Upper lobe of right lung (tissue), 1 donor: Measurements from ENCODE around the gene ASCC3. TPM values are rescaled to one million over a fixed set of nuclear protein-coding genes. Genes with fewer than 3 reads are reported as not detected.

Experiments used
- ATAC-seq: fragments of 200-7000 bp; cut with Tn5 transposase; one replicate; pipeline ENCODE4 v1.9.1; 2020; ENCODE audit warnings: mild to moderate bottlenecking, moderate library complexity
- DNase-seq: peaks from one replicate; pipeline ENCODE4 v3.0.0-alpha.2; 2020
- H3K27ac ChIP-seq: fragments of 200-600 bp; one replicate; pipeline ENCODE4 v1.8.0; 2022
- H3K27me3 ChIP-seq: fragments of 200-600 bp; one replicate; pipeline ENCODE4 v1.8.0; 2022; ENCODE audit warnings: mild to moderate bottlenecking
- H3K36me3 ChIP-seq: fragments of 200-600 bp; one replicate; pipeline ENCODE4 v1.8.0; 2022
- H3K4me1 ChIP-seq: fragments of 200-600 bp; one replicate; pipeline ENCODE4 v1.8.0; 2022
- H3K4me3 ChIP-seq: fragments of 200-600 bp; one replicate; pipeline ENCODE4 v1.8.0; 2022; ENCODE audit warnings: mild to moderate bottlenecking
- H3K9me3 ChIP-seq: fragments of 200-600 bp; one replicate; pipeline ENCODE4 v1.8.0; 2022
- intact Hi-C: fragments of 100-400 bp; cut with DNase I; formaldehyde crosslinking; loops from one replicate; pipeline ENCODE4 v1.11.0; 2022
- total RNA-seq: library from RNA; stranded (reverse); fragmentation: NEBNext Ultra II Directional; extraction: Animal tissue kit (Norgen Biotek cat#: 25700); gene quantifications from one replicate; pipeline ENCODE4 v1.2.1, GENCODE V29; 2021
- TF ChIP-seq, protein P1 (sequence below): fragments of 200-600 bp; IDR thresholded peaks from one replicate; pipeline ENCODE4 v1.8.0; 2022; ENCODE audit warnings: antibody characterized with exemption
- donor health status: DM: no; HTN: yes; CAD: no; lungs with severe emphysema.

ASCC3 gene
- total RNA-seq, 1 donor from 2014 or later, result 39.5 TPM

DNA sequence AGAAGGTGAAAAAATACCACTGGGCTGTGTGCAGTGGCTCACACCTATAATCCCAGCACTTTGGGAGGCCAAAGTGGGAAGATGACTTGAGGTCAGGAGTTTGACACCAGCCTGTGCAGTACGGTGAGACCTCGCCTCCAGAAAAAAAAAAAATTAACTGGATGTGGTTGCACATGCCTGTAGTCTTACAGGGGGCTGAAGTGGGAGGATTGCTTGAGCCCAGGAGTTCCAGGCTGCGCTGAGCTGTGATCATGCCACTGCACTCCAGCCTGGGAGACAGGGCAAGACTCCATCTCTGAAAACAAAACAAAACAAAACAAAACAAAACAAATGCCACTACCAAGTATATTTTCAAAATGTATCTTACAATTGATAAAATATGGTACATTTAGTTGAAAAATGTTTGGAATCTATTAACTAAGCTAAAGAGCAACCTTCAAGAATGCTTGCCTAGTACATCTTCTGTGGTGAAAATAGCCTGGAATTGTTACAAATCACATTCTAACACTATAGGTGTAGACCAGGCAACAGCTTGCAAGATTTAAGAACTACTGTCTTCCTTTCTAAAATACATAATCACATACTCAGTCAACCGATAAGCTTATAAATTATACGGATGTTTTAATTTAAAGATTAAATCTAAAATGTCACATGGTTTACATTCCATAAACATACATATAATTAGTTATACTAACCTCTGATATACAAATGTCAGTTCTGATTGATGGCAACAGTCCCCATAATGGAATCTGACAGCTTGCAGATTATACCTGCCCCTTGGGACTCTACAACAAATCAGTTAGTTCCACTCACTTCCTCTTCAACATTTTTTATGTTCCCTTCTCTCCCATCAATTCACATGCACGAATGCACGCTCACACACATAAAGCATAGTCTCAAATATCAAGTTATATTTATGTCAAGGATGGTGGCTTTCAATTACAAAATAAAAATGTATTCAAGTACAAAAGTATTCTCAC lies 150.8 kb downstream of the ASCC3 start:
- ATAC-seq (no peak), DNase-seq (no peak)
- TF ChIP-seq, protein P1, sequence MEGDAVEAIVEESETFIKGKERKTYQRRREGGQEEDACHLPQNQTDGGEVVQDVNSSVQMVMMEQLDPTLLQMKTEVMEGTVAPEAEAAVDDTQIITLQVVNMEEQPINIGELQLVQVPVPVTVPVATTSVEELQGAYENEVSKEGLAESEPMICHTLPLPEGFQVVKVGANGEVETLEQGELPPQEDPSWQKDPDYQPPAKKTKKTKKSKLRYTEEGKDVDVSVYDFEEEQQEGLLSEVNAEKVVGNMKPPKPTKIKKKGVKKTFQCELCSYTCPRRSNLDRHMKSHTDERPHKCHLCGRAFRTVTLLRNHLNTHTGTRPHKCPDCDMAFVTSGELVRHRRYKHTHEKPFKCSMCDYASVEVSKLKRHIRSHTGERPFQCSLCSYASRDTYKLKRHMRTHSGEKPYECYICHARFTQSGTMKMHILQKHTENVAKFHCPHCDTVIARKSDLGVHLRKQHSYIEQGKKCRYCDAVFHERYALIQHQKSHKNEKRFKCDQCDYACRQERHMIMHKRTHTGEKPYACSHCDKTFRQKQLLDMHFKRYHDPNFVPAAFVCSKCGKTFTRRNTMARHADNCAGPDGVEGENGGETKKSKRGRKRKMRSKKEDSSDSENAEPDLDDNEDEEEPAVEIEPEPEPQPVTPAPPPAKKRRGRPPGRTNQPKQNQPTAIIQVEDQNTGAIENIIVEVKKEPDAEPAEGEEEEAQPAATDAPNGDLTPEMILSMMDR, result no peak
- intact Hi-C loops, result no loop called here
- Histone ChIP-seq H3K27ac (no peak overlapping the region), H3K27me3 (no peaks in the 10 kb centered on the region), H3K9me3 (no peaks in the 10 kb centered on the region), H3K4me3 (no peak overlapping the region), H3K36me3 (no peaks in the 10 kb centered on the region), H3K4me1 (peaks cover 3% of the 10 kb centered on the region)

DNA sequence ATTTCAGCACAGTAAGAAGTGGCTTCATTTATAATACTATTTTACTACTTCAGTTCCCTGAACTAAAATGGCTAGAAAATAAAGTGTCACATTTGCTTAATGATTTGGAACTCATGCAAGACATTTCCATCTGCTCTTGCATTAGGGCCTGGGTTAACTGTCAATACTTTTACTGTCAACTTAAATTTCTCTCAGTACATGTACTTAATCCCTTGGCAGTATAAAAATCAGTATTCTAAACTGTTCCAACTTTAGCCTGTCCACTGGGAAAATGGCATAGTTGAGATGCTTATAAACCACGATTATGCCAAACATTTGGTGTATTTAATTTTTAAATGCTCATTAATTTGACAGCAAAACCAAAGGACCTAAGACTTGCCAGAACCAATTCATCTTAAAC lies 154.5 kb downstream of the ASCC3 start:
- H3K9me3 ChIP-seq, result no peaks in the 10 kb centered on the region
- peaks cover 3% of the 10 kb centered on the region for H3K4me1 ChIP-seq
- DNase-seq (no peak), ATAC-seq (no peak)
- no peak overlapping the region for H3K4me3 ChIP-seq
- H3K27me3 ChIP-seq, result no peaks in the 10 kb centered on the region
- no peak overlapping the region for H3K27ac ChIP-seq
- intact Hi-C loops, result no loop called here
- TF ChIP-seq, protein P1, result no peak
- no peaks in the 10 kb centered on the region for H3K36me3 ChIP-seq

DNA sequence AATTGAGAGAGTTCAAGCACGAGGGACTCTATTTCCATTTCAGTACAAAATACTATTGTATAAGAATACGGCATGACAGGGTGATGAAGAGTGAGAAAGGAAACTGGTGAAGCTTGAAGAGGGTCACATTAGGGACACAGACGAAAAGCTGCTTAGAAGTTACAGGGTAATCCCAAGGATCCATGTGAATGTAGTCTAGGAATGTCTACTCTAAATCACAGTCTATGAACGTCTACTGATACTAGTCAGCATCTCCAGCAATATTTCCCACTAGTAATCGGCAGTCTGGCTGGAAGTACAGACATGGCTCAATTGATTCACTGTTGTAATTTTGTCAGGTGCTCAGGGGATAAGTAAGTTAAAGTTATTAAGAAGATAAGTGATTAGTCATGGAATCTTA lies 156.4 kb downstream of the ASCC3 start:
- Histone ChIP-seq H3K4me3 (no peak overlapping the region), H3K9me3 (no peaks in the 10 kb centered on the region), H3K4me1 (peaks cover 3% of the 10 kb centered on the region), H3K27ac (no peak overlapping the region), H3K27me3 (no peaks in the 10 kb centered on the region), H3K36me3 (no peaks in the 10 kb centered on the region)
- intact Hi-C loops, result no loop called here
- DNase-seq (no peak), ATAC-seq (no peak)
- TF ChIP-seq, protein P1, result no peak

DNA sequence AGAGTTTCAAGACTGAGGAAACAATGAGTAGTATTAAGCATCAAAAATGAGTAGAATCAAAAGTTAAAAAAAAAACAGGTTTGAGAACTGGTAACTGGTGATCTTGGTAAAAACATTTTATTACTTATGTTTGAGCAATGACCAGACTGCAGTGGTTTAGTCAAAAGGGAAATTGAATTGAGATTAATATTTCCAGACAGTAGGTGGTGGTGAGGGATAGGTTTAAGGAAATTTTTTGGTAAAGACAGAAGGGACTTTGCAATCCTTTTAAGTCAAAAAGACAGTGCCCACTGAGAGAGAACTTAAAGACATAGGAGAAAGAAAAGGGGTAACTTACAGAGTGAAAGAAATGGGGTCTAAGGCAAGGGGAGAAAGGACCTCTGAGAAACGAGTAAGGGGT lies 156.9 kb downstream of the ASCC3 start:
- H3K9me3 ChIP-seq, result no peaks in the 10 kb centered on the region
- DNase-seq, result no peak
- TF ChIP-seq, protein P1, result no peak

DNA sequence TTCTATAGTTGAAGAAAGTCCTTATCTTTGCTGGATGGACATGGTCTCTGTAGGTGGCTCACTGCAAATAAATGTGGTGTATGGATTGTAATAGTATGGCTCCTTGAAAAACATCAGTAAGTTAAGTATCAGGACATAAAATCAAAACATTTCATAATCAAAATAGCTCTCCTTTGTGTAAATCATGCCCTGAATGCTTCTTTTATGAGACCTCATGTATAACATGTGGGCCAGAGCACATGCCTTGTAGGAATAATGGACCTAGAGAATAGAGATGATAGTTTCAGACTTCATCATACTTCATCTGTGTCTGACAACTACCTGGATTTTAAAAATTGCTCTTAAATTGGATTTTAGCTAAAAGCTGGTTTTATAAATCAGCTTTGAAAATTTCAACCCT lies 159.9 kb downstream of the ASCC3 start:
- Histone ChIP-seq H3K4me1 (no peaks in the 10 kb centered on the region), H3K36me3 (no peaks in the 10 kb centered on the region), H3K27me3 (no peaks in the 10 kb centered on the region), H3K4me3 (no peak overlapping the region), H3K27ac (no peak overlapping the region), H3K9me3 (no peaks in the 10 kb centered on the region)
- ATAC-seq, result no peak
- intact Hi-C loops, result no loop called here
- no peak for DNase-seq
- TF ChIP-seq, protein P1, result no peak

More for the DNA sequence above, 156.9 kb downstream of the ASCC3 start:
- no peak for ATAC-seq
- H3K27me3 ChIP-seq, result no peaks in the 10 kb centered on the region
- H3K4me3 ChIP-seq, result no peak overlapping the region
- H3K36me3 ChIP-seq, result no peaks in the 10 kb centered on the region
- peaks cover 3% of the 10 kb centered on the region for H3K4me1 ChIP-seq
- no peak overlapping the region for H3K27ac ChIP-seq
- intact Hi-C loops, result no loop called here
